GM18951 (cell line): ENCODE data around the gene CDC42EP1.
"Not testable (repeated sequence)": the region's sequence is repeated elsewhere in the genome, so short reads cannot be mapped to it uniquely, and the experiment has no call there.

Source experiments
- POLR2A ChIP-seq: IDR thresholded peaks from 4 replicates; pipeline ENCODE4 v1.6.1; 2011; ENCODE audit warnings: mild to moderate bottlenecking; ENCODE audit not compliant: insufficient read length, insufficient read depth; ENCODE audit errors: extremely low read depth
- in situ Hi-C: fragments of 300-500 bp; cut with MboI; formaldehyde crosslinking; loops from one replicate; pipeline ENCODE4 v1.12.0; 2022; ENCODE audit warnings: low sequenced_read_pairs, mixed read lengths, inconsistent platforms; ENCODE audit not compliant: unreplicated experiment

Gene CDC42EP1

DNA sequence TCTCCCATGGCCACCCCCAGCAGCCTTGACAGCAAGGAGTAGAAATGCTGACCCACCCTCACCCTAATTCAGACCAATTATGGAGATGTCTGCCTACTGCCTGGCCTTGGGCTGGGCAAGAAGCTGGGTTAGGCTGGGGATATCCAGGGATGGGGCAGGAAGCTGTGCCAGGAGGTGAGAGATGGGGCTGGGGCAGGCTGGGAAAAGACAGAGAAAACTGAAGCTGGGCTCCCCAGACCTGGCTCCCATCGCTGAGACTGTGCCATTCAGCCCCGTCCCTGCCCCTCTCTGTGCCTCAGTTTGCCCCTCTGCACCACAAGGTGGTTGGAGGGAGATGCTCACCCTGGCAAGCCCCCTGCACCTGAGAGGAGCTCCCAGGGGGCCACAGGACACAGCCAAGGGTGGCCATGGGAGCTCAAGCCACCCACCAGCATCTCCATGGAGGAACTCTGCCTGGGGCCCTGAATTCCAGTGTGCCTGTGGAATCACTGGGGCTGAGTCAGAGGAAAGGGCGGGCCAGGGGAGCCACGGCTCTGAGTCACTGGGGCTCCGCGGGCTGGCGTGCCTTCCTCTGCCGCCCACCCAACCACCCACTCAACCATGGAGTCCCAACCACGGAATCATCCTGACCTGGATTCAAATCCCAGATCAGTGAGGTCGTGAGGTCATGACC, 35.1 kb upstream of the CDC42EP1 start:
- TF ChIP-seq POLR2A = no peak
- in situ Hi-C loops = no loop called here

DNA sequence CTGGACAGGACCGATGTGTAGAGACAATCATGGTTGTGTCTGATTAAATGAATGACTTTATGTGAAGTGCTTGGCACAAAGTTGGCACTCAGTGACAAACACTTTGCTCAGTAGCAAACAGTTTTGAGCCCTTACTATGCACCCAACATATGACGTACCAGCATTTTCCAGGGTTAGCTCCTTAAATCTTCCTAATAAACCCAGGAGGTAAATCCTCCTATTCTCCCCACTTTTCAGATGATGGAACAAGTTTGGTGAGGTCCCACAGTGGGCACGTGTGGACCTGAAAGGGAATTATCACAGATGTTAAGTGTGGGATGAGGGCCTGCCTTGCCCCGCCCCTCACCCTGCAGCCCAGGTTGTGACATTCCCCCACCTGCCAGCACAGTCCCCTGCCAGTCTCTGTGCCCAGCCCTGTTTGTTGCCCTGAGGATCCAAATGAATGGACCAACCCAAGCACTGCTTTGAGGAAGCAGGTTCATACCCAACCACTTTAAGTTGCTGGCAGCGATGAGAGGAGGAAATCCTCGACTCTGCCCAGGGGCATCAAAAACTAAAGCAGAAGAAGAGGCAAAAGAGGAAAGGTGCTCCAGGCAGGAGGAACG, 34.4 kb upstream of the CDC42EP1 start:
- in situ Hi-C loops = no loop called here
- no peak for TF ChIP-seq POLR2A

DNA sequence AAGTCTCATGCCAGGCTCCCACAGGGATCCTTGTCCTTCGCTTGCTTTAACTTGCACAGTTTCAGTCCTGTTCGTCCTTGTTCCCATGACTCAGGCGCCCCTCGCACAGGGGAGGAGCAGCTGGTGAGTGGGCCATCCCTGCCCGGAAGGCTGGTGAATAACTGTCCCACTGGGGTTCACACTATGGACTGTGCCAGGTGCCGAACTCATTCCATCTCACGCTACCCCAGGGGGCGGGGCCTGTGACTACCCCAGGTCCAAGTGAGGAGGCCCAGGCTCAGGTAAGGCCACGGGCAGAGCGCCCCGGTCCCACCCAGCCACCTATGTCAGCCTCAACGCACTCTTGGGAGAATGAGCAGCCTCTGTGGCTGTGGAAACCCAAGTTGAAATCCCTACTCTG, 33.9 kb upstream of the CDC42EP1 start:
- in situ Hi-C loops = no loop called here
- TF ChIP-seq POLR2A = no peak

GRCh38 chr22:37527081-37527752, 33.1 kb upstream of the CDC42EP1 start:
- in situ Hi-C loops = not testable (repeated sequence)

- in situ Hi-C loops = not testable (repeated sequence)
These were observed 32.3 kb upstream of the CDC42EP1 start for GRCh38 chr22:37527952-37528351.

DNA sequence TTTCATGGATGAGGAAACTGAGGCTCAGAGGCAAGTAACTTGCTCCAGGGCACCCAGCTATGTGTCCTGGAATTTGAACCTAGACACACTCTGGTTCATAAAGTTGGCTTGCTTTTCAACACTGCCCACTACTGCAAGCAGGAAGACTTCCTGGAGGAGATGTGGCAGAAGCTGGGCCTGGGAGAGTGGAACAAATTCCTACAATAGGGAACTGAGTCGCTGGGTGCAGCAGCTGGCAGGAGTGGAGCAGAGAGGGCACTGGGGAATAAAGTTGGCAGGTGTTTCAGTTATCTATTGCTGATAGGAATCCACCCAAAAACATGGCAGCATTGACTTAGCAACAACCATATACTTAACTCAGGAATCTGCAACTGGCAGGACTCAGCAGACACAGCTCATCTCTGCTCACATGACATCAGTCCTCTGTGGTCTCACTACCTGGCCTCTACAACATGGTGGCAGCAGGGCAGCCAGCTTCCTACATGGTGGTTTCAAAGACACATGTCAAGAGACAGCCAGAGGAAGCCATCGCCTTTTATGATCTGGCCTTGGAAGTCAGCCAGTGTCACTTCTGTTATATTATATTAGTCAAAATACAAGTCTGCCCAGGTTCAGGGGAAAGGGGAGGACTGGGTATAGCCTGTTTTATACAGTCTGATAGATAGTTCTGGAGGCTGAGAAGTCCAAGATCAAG, 30.5 kb upstream of the CDC42EP1 start:
- in situ Hi-C loops = no loop called here
- no peak for TF ChIP-seq POLR2A

DNA sequence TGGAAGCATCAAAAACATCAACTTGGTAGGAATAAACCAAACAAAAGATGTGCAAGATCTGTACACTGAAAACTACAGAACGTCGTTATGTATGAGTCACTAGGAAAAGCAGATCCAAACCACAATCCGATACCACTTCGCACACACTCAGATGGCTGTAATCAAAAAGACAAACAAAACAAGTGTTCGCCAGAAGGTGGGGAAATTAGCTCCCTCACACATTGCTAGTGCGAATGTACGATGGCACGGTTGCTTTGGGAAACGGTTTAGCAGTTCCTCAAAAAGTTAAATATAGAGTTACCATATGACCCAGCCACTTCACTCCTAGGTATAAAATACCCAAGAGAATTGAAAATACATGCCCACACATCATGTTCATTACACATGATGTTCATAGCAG, 26.3 kb upstream of the CDC42EP1 start:
- TF ChIP-seq POLR2A = no peak
- in situ Hi-C loops = no loop called here

DNA sequence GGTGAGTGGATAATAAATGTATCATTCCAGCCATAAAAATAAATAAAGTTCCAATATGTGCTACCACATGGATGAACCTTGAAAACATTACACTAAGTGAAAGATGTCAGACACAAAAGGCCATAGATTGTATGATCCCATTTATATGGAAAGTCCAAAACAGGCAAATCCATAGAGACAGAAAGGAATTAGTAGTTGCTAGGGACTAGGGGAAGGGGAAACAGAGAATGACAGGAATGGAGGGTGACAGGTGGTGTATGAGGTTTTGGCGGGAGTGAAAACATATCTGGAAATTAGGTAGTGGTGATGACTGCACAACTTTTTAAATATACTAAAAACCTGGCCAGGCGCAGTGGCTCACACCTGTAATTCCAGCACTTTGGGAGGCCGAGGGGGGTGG, 25.8 kb upstream of the CDC42EP1 start:
- in situ Hi-C loops = no loop called here
- no peak for TF ChIP-seq POLR2A

DNA sequence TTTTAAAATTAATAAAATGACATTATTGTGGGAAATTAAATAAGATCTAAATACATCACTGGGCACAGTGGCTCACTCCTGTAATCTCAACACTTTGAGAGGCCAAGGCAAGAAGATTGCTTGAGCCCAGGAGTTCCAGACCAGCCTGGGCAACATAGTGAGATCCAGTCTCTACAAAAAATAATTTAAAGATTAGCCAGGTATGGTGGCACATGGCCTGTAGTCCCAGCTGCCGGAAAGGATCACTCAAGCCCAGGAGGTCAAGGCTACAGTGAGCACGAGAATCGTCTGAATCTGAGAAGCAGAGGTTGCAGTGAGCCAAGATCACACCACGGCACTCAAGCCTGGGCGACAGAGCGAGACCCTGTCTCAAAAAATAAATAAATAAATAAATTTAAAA, 25.1 kb upstream of the CDC42EP1 start:
- no peak for TF ChIP-seq POLR2A
- in situ Hi-C loops = no loop called here

DNA sequence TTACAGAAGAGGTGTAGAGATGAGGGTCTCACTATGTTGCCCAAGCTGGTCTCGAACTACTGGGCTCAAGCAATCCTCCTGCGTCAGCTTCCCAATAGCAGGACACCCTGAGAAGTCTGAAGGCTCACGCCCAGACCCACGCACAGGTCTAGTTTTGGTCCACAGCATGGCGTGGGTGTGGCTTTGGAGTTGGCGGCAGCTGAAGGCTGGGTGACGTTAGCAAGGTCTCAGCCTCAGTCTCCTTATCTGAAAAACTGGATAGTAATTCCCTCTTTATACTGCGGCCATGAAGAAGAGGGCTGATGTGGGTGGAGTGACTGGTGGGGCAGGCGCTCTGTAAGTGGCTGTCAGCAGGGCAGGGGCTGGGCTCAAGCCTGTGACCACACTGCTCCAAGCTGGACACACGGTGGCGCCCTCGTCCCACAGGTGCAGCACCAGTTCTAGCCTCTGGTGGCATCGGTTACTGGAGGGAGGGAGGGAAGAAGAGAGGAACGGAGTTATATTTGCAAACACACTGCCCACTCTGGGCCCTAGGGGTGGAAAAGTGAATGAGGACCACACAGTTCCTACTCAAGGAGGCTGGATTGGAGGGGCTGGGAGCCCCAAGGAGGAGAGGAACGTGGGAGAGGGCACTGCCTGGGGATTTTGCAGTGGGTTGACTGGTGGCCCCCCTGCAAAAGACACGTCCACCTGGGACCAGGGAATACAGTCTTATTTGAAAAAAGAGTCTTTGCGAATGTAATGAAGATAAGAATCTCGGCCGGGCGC, 21.5 kb upstream of the CDC42EP1 start:
- no peak for TF ChIP-seq POLR2A
- in situ Hi-C loops = no loop called here

- in situ Hi-C loops = not testable (repeated sequence)
These were observed 20.5 kb upstream of the CDC42EP1 start for GRCh38 chr22:37539790-37540189.

- in situ Hi-C loops = not testable (repeated sequence)
These were observed 17.9 kb upstream of the CDC42EP1 start for GRCh38 chr22:37542416-37542815.

- in situ Hi-C loops = no loop called here
- TF ChIP-seq POLR2A = no peak
These were observed 17.3 kb upstream of the CDC42EP1 start for GRCh38 chr22:37542959-37543358.
